CD4-positive, alpha-beta T cell treated with Interleukin-17A for 4 hours (primary cell): ENCODE data around the gene VTN.

Source experiments
- DNase-seq: peaks from one replicate; pipeline ENCODE4 v3.0.0-alpha.2; 2020; ENCODE audit warnings: mixed read lengths

Gene VTN

GRCh38 chr17:28368306-28368831, 1.7 kb downstream of the VTN start:
- DNase-seq = no peak

GRCh38 chr17:28367641-28368305, 2.3 kb downstream of the VTN start:
- no peak for DNase-seq

GRCh38 chr17:28366605-28367004, 3.5 kb downstream of the VTN start:
- DNase-seq = no peak

- no peak for DNase-seq
Measured at GRCh38 chr17:28365487-28365886, 4.6 kb downstream of the VTN start.

GRCh38 chr17:28364665-28365363, 5.3 kb downstream of the VTN start, which contains the start of gene SEBOX:
Gene SEBOX (minus strand): TSS chr17:28365199. CDS start chr17:28365151, 48 bp downstream.
- no peak for DNase-seq

- no peak for DNase-seq
Measured at GRCh38 chr17:28363776-28364650, 6.1 kb downstream of the VTN start.

- no peak for DNase-seq
Measured at GRCh38 chr17:28363186-28363585, 6.9 kb downstream of the VTN start.

- DNase-seq = no peak
Measured at GRCh38 chr17:28357901-28358197, 12.3 kb downstream of the VTN start.

- peak; percentile 96 for DNase-seq
Measured at GRCh38 chr17:28357061-28357900, 12.8 kb downstream of the VTN start, which contains the start of gene POLDIP2. Gene POLDIP2 (minus strand): TSS chr17:28357527. CDS start chr17:28357448, 79 bp downstream.

- DNase-seq = no peak
Measured at GRCh38 chr17:28350271-28350670, 19.8 kb downstream of the VTN start.

GRCh38 chr17:28348979-28349378, 21.1 kb downstream of the VTN start:
- DNase-seq = no peak

- no peak for DNase-seq
Measured at GRCh38 chr17:28347261-28347891, 22.7 kb downstream of the VTN start.

GRCh38 chr17:28346746-28347246, 23.3 kb downstream of the VTN start:
- DNase-seq = no peak

GRCh38 chr17:28346199-28346580, 23.9 kb downstream of the VTN start:
- DNase-seq = no peak

GRCh38 chr17:28345419-28346198, 24.5 kb downstream of the VTN start:
- DNase-seq = no peak

- DNase-seq = no peak
Measured at GRCh38 chr17:28344435-28344901, 25.6 kb downstream of the VTN start.

GRCh38 chr17:28344011-28344410, 26.1 kb downstream of the VTN start:
- DNase-seq = no peak

- no peak for DNase-seq
Measured at GRCh38 chr17:28343491-28343932, 26.6 kb downstream of the VTN start.

GRCh38 chr17:28342313-28342712, 27.8 kb downstream of the VTN start:
- no peak for DNase-seq

GRCh38 chr17:28341516-28341915, 28.6 kb downstream of the VTN start:
- DNase-seq = no peak

GRCh38 chr17:28340374-28340773, 29.7 kb downstream of the VTN start:
- DNase-seq = no peak
